ENCODE results near the gene C18orf32. TPM values are rescaled to one million over a fixed set of nuclear protein-coding genes. Genes with fewer than 3 reads are reported as not detected.
A peak's percentile ranks its signal among the peaks of the same experiment; 100 is the strongest.
"Not testable (repeated sequence)": the region's sequence is repeated elsewhere in the genome, so short reads cannot be mapped to it uniquely, and the experiment has no call there.

C18orf32 gene
- 50.1 and 74.5 TPM in 2 replicates for total RNA-seq (2014; rRNA removed; shearing (Covaris generic))

- DNase-seq (ENCODE audit: low spot score): peak; percentile 94
These were observed at the start of gene C18orf32 for GRCh38 chr18:49486953-49487710. Gene C18orf32, minus strand, starts transcription at chr18:49487234. Its CDS starts 3,486 bp downstream, at chr18:49483748.

DNA sequence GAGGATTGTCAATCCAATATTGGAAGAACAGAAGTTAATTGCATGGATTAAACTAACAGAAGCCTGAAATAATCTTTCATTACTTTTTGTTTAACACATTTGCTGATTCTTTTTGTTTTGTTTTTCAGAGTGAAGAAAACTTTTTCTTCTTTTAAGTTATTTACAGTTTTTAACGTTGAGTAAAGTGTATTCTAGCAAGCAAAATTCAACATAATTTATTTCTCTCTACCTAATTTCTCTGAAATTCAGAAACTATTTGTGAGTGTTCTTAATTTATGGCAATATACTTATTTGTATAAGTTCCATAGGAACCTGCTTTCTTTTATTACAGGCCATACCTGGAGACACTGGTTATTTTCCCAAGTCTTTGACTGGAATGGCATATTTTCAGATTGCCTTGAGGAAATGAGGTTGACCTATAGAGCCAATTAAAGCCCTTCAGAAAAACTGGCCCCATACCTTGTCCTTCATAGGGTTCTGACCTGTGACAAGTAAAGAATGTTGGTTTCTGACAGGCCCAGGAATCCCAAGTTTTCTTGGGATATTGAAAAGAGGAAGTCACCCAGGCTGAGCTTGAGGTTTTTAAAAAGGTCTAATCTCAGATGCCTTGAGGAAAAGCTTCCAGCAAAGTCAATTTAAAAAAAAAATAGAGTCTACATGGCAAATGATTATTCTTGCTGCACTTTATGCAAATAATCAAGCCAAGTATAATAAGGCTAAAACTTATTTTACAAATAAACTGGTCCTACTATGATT is 48.0 kb upstream of the C18orf32 start:
- no peak for DNase-seq (ENCODE audit: low spot score)

DNA sequence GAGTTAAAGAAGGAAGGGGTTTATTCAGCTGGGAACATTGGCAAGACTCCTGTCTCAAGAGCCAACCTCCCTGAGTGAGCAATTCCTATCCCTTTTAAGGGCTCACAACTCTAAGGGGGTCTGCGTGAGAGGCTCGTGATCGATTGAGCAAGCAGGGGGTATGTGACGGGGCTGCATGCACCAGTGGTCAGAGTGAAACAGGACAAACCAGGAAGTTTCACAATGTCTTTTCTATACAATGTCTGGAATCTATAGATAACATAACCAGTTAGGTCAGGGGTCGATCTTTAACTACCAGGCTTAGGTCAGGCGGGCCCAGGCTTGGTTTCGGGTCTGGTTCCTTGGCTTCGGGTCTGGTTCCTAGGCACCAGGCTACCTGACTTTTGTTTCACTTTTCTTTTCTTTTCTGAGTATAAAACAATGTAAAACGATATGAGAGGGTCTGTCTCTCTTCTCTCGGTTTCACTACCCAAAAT is 44.7 kb upstream of the C18orf32 start:
- DNase-seq (ENCODE audit: low spot score): no peak

- no peak for DNase-seq (ENCODE audit: low spot score)
These were observed 42.6 kb upstream of the C18orf32 start for GRCh38 chr18:49529596-49529995.

GRCh38 chr18:49527631-49528327 is 40.7 kb upstream of the C18orf32 start:
- no peak for DNase-seq (ENCODE audit: low spot score)

- DNase-seq (ENCODE audit: low spot score): no peak
These were observed 38.9 kb upstream of the C18orf32 start for GRCh38 chr18:49525981-49526380.

- DNase-seq (ENCODE audit: low spot score): no peak
These were observed 37.9 kb upstream of the C18orf32 start for GRCh38 chr18:49524951-49525350.

DNA sequence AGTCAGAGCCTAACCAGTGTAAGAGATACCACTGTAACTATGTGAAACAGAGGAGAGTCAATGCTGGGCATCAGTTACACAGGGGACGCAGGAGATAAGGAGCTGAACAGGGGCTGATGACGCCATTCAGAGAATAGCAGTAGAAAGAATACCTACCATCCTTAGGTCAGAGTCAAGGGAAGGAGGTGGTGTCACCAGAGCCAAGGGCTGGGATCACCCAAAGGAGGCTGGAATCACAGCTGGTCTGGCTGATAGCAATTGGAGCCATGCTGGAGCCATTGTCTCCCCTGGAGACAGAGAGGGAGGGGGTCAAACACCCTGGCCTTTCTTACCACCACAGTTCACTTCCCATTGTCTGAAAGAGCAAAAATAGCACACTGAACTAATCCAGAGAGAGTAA is 37.3 kb upstream of the C18orf32 start:
- no peak for DNase-seq (ENCODE audit: low spot score)

DNA sequence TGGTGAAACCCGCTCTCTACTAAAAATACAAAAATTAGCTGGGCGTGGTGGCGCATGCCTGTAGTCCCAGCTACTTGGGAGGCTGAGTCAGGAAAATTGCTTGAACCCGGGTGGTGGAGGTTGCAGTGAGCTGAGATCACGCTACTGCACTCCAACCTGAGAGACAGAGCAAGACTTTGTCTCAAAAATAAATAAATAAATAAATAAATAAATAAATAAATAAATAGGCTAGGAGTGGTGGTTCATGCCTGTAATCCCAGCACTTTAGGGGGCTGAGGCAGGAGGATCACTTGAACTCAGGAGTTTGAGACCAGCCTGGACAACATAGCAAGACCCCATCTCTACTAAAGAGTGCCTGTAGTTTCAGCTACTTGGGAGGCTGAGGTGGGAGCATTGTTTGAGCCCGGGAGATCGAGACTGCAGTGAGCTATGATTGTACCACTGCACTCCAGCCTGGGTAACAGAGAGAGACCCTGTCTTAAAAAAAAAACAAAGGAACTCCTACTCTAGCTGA is 36.6 kb upstream of the C18orf32 start:
- not testable (repeated sequence) for DNase-seq (ENCODE audit: low spot score)

DNA sequence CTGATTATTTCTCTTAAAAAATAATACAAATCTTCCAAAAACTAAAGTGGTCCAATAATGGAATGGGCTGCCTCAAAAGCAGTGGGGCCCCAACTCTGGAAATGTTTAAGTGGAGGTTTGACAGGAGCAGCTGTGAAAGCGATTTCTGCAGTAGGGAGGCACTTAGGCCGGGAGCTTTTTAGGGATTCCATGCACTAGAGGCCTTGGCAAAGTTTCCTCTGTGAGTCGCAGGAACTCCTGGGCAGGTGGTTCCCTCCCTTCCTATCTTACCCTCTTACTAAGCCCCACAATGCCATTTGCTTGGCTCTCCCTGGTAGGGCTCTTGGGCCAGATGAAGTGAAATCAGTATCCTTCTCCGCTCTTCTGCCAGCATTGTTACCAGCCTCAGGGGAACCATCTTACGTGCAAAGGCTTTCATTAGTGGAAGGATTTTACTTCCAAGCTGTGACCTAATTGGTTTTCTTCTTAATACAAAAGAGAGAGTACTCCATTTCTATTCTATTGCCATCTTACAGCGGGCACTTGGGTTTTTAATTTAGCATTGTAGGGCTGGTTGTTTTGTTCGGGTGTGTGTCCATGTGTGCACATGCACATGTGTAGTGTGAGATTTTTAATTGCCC is 34.3 kb upstream of the C18orf32 start:
- DNase-seq (ENCODE audit: low spot score): peak; percentile 8

- peak; percentile 44 for DNase-seq (ENCODE audit: low spot score)
These were observed 33.7 kb upstream of the C18orf32 start for GRCh38 chr18:49520661-49521145.

- DNase-seq (ENCODE audit: low spot score): no peak
These were observed 32.3 kb upstream of the C18orf32 start for GRCh38 chr18:49519101-49519971.

- DNase-seq (ENCODE audit: low spot score): no peak
These were observed 30.4 kb upstream of the C18orf32 start for GRCh38 chr18:49517483-49517882.

DNA sequence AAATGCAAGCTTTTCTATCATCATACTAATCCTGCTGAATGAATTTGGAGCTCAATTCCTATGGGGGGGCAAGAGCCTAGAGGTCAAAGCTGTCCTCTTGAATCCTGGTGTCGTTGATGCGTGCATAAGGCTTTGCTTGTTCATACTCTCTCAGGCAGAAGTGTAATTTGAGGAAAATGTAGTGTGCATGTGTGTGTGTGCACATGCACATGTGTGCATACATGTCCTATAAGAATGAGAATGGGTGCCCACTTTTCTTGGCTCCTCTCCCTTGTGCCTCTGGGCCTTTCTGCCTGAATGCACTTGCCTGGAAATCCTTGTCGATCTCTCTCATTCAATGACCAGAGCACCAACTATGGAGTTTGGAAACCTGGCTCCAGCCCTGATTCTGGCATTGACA is 28.5 kb upstream of the C18orf32 start:
- DNase-seq (ENCODE audit: low spot score): no peak

DNA sequence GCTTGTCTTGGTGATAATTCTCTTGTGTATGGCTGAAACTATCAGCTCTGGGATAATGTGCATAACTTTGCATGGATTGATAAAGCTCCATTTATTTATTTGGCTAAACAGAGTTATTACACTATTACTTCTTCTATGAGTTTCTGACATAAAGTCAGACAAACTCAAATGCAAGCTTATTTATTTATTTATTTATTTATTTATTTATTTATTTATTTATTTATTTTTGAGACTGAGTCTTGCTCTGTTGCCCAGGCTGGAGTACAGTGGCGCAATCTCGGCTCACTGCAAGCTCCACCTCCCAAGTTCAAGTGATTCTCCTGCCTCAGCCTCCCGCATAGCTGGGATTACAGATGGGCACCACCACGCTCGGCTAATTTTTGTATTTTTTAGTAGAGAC is 28.0 kb upstream of the C18orf32 start:
- not testable (repeated sequence) for DNase-seq (ENCODE audit: low spot score)

DNA sequence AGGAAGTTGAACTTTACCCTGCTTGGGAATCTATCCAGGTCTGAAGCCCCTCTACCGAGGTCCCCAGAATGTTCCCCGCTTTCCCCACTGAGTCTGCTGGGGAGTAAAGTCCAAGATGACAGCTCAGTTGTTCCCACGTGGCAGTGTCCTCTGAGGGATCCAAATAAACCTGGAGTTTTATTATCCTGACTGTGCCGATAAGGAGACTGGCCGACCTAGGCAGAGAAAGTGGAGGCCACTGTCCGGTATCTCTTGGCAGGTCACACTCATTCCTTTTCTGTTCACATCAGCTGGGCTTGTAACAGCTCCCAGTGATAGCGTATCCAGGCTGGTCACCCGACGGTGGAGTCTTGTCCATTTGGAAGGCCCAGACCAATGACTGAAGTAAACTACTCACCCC is 27.5 kb upstream of the C18orf32 start:
- DNase-seq (ENCODE audit: low spot score): no peak

DNA sequence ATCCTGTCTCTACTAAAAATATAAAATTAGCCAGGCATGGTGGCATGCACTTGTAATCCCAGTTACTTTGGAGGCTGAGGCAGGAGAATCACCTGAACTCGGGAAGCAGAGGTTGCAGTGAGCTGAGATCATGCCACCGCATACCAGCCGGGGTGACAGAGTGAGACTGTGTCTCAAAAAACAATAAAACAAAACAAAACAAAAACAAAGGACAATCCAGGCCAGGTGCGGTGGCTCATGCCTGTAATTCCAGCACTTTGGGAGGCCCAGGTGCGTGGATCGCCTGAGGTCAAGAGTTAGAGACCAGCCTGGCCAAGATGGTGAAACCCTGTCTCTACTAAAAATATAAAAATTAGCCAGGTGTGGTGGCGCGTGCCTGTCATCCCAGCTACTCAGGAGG is 25.8 kb upstream of the C18orf32 start:
- DNase-seq (ENCODE audit: low spot score): not testable (repeated sequence)

DNA sequence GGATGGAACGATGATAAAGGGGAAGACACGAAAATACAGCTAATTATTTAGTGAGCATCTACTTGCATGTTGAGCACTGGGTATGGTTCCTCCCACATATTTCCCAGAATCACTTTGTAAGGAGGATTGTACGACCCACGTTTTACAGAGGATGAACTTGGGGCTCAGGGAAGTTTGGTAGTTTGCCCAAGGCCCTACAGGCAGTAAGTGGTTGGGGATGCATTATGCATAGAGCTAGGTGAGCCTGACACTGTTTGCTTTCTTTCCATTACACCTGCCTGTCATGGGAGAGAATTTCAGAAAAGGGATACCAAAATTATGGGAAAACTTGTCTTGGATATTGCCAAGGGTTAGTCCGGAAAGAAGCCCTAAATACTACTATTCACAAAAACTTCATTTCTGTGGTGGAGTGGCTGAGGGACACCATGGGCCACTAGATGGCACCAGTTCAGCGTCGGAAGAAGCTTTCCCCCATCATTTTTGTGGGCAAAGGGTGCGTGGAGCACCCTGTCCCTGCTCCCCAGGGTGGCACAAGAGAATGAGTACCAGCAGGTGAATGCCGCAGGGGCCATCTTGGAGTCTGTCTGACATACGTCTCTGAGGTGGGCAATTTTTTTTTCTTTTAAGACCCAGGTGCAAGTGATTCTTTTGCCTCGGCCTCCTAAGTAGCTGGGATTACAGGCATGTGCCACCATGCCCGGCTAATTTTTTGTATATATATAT is 23.5 kb upstream of the C18orf32 start:
- DNase-seq (ENCODE audit: low spot score): peak; percentile 63

DNA sequence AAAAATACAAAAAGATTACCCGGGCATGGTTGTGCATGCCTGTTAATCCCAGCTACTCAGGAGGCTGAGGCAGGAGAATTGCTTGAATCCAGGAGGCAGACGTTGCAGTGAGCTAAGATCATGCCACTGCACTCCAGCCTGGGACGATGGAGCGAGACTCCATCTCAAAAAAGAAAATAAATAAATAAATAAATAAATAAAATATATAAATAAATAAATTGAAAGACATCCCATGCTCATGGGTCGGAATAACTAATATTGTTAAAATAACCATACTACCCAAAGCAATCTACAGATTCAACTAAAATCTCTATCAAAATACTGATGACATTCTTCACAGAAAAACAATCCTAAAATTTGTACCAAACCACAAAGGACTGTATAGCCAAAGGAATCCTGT is 19.4 kb upstream of the C18orf32 start:
- not testable (repeated sequence) for DNase-seq (ENCODE audit: low spot score)

GRCh38 chr18:49503931-49504330 is 16.9 kb upstream of the C18orf32 start:
- no peak for DNase-seq (ENCODE audit: low spot score)

Data from H4 (cell line).